ENCODE data around the gene CCR7.

CCR7 gene

DNA sequence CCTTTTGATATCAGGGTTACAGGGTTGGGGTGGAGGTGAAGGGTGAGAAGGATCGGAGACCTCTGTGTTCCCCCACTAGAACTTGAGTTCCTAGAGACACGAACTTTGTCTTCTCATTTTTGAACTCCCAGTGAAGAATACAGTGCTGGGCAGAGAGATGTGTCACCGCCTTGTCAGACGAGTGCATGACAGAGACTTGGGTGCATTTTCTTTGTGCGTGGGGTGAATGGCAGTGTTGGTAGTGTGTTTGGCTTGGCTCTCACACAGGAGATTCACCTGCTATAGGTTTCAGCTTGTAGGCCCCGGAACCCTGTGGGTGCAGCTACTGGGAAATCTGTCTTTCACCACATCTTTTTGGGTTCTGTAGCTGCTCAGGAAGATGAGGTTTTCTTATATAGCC lies 40.0 kb upstream of the CCR7 start:
- no peaks in the 10 kb centered on the region for H3K36me3 ChIP-seq (ENCODE audit: control insufficient read depth, insufficient read depth, low read length)
- no peak overlapping the region for H3K27ac ChIP-seq (ENCODE audit: low read depth, low read length)
- peaks cover 13% of the 10 kb centered on the region for H3K4me1 ChIP-seq (ENCODE audit: control insufficient read depth, insufficient read depth, low read length)
- no peak overlapping the region for H3K9ac ChIP-seq (ENCODE audit: low read length)
- no peaks in the 10 kb centered on the region for H3K9me3 ChIP-seq (ENCODE audit: control insufficient read depth, insufficient read depth, low read depth, low read length)
- H3K27me3 ChIP-seq (ENCODE audit: control insufficient read depth, insufficient read depth, low read length): no peaks in the 10 kb centered on the region
- no peak overlapping the region for H3K4me3 ChIP-seq (ENCODE audit: low read depth, low read length)

DNA sequence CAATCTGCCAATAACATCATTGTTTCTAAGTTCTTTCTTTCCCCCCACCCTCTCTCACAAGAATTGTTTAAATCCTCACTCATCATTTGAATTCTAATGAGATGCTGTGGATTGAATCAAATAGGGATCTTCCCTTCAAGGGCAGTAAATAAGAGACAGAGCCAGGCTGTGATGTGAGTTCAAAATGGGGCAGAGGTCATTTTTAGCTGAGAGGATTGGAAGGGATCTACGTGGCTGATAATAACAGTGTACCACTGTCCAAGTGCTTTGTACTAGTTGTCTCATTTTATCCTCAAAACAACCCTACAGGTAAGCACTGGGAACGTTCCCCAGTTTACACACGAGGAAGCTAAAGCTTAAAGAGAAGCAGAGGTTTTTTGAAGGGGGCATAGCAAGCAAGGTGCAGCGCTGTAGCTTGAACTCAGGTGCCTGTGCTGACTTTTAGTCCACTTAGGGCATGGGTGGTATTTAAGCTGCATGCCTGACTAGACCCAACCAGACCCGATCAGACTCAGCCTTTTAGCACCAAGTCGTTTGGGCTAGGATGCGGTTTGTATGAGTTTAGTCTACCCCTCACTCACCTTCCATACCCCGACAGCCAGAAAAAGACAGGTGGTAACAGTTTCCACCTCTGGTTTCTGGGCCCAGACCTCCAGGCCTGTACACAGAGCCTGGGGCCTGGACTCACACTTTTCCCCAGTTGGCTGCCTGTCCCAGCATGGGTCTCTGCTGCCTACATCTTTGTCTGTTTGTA lies 39.2 kb upstream of the CCR7 start:
- Histone ChIP-seq H3K4me3 (ENCODE audit: low read depth, low read length) (no peak overlapping the region), H3K27me3 (ENCODE audit: control insufficient read depth, insufficient read depth, low read length) (no peaks in the 10 kb centered on the region), H3K9ac (ENCODE audit: low read length) (no peak overlapping the region), H3K36me3 (ENCODE audit: control insufficient read depth, insufficient read depth, low read length) (no peaks in the 10 kb centered on the region), H3K27ac (ENCODE audit: low read depth, low read length) (no peak overlapping the region), H3K9me3 (ENCODE audit: control insufficient read depth, insufficient read depth, low read depth, low read length) (no peaks in the 10 kb centered on the region), H3K4me1 (ENCODE audit: control insufficient read depth, insufficient read depth, low read length) (peaks cover 13% of the 10 kb centered on the region)

DNA sequence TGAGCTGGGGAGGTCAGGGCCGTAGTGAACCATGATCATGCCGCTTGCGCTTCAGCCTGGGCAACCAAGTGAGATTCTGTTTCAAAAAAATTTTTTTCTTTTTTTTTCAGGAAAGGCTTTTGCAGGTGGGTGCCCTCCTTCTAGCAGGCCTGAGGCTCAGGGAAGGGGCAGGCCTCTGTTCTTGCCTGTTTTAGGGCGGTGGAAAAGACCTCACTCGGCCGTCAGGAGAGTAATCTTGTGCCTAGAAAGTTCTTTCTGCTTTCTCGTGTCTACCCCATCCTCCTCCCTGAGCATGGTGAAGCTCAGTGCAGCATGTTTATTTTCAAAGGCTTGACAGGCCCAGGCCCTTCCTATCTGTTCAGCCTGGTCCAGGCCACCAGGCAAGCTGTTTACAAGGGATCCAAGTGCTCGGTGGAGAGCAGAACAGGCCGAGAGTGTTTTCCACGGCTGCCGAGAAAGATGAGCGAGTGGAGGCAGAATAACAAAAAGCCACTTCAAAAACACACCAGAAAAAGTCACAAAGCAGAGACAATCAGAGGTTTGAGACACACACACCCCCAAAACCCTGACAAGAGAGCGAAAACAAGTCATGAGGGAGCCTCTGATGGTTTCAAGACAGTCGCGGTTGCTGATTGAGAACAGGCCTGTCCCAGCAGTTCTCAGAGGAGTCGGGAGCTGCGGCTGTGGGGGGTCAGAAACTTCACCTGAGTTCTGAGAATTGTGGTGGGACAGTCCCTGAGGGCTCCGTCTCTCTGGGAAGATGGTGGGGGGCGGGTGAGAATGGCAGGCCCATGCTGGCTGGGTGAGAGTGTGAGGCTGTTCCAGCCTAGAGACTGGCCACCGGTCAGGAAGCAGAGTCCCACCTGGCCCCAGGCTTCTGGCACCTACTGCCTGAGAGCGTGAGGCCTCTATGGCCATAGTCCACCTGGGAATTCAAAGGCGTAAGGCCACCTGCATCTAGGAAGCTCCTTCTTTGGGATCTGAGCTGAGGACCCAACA lies 37.5 kb upstream of the CCR7 start:
- Histone ChIP-seq H3K4me3 (ENCODE audit: low read depth, low read length) (no peak overlapping the region), H3K9ac (ENCODE audit: low read length) (no peak overlapping the region), H3K27me3 (ENCODE audit: control insufficient read depth, insufficient read depth, low read length) (no peaks in the 10 kb centered on the region), H3K4me1 (ENCODE audit: control insufficient read depth, insufficient read depth, low read length) (peaks cover 7% of the 10 kb centered on the region), H3K36me3 (ENCODE audit: control insufficient read depth, insufficient read depth, low read length) (no peaks in the 10 kb centered on the region), H3K27ac (ENCODE audit: low read depth, low read length) (no peak overlapping the region), H3K9me3 (ENCODE audit: control insufficient read depth, insufficient read depth, low read depth, low read length) (no peaks in the 10 kb centered on the region)

DNA sequence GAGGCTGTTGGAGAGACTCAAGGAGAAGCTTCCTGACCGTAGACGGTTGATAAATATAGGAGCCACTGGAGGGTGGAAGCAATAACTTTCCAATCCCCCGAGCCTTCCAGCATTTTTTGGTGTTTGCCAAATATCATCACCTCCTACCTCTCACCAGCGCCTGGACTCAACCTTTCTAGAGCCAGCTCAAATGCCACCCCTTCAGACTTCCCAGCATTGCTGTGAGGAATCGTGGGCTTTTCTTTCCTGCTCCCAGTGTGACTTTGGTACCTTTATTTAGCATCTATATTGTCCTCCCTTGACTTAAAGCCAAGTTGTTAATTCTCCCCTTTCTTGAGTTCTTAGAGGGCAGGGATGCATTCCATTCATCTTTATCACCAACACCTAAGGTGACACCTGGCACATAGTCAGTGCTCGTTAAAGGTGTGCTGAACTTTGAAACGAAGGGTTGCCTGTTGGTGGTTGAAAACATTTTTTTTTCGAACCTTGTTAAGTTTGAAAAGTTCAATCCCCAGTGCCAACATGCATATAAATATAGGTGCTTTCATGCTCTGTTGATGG lies 35.3 kb upstream of the CCR7 start:
- Histone ChIP-seq H3K4me1 (ENCODE audit: control insufficient read depth, insufficient read depth, low read length) (no peaks in the 10 kb centered on the region), H3K36me3 (ENCODE audit: control insufficient read depth, insufficient read depth, low read length) (no peaks in the 10 kb centered on the region), H3K27me3 (ENCODE audit: control insufficient read depth, insufficient read depth, low read length) (no peaks in the 10 kb centered on the region), H3K9me3 (ENCODE audit: control insufficient read depth, insufficient read depth, low read depth, low read length) (no peaks in the 10 kb centered on the region; the same call in 1 of the 2 replicates), H3K9ac (ENCODE audit: low read length) (no peak overlapping the region), H3K4me3 (ENCODE audit: low read depth, low read length) (no peak overlapping the region), H3K27ac (ENCODE audit: low read depth, low read length) (no peak overlapping the region)

DNA sequence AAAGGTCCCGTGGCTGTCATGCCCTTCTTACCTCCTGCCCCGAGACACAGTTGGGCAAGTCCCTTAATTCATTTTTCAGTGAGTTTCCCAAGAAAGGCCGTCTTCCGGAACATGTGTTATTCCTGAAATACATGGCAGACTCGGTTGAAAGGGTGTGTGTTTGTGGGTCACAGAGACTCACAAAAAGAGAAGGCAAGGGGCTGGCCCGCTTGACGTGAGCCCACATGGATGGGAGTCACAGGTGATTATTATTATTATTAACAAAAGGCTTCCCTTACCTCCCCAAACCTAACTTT lies 34.1 kb upstream of the CCR7 start:
- no peak overlapping the region for H3K27ac ChIP-seq (ENCODE audit: low read depth, low read length)
- H3K9me3 ChIP-seq (ENCODE audit: control insufficient read depth, insufficient read depth, low read depth, low read length): no peaks in the 10 kb centered on the region; the same call in 1 of the 2 replicates
- no peaks in the 10 kb centered on the region for H3K27me3 ChIP-seq (ENCODE audit: control insufficient read depth, insufficient read depth, low read length)
- H3K4me3 ChIP-seq (ENCODE audit: low read depth, low read length): no peak overlapping the region
- no peak overlapping the region for H3K9ac ChIP-seq (ENCODE audit: low read length)
- H3K4me1 ChIP-seq (ENCODE audit: control insufficient read depth, insufficient read depth, low read length): no peaks in the 10 kb centered on the region
- no peaks in the 10 kb centered on the region for H3K36me3 ChIP-seq (ENCODE audit: control insufficient read depth, insufficient read depth, low read length)

DNA sequence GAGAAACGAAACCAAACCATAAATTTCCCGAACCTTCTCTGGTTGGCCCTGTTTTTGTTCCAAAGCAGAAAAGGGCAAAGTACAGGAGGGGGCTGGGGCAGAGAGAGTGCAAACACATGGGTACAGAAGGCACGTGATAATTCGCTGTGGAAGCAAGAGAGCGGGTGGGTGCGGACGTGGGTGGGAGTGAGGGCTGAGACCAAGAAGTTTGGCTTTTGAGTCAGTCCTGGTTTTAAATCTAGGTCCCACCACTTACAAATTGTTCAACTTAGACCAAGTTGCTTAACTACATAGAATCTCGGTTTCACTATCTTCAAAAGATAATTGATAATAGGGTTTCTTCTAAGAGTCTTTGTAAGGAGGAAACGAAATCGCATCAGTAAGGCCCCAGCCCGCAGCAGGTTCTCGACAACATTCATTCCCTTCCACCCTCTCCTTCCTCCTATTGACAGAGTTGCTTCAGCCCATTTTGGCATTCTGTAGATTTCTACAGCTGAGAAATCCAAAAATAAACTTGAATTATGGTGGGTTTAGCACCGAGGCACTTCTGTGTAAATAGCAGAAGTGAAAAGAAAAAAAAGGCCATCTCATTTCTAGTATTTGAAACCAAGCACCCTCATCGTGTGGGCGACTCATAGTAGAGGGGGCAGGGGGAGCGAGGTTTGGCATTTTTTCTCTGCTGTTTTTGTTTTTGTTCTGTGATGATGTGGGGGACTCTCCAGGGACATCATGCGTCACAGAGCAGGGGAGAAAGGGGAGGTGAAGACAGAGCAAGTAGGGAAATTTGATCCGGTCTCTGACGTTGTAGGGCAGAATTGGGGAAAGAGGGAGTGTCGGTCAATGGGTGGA lies 33.6 kb upstream of the CCR7 start:
- Histone ChIP-seq H3K36me3 (ENCODE audit: control insufficient read depth, insufficient read depth, low read length) (no peaks in the 10 kb centered on the region), H3K27ac (ENCODE audit: low read depth, low read length) (no peak overlapping the region), H3K4me1 (ENCODE audit: control insufficient read depth, insufficient read depth, low read length) (no peaks in the 10 kb centered on the region), H3K27me3 (ENCODE audit: control insufficient read depth, insufficient read depth, low read length) (no peaks in the 10 kb centered on the region), H3K4me3 (ENCODE audit: low read depth, low read length) (no peak overlapping the region), H3K9me3 (ENCODE audit: control insufficient read depth, insufficient read depth, low read depth, low read length) (no peaks in the 10 kb centered on the region; the same call in 1 of the 2 replicates), H3K9ac (ENCODE audit: low read length) (no peak overlapping the region)

DNA sequence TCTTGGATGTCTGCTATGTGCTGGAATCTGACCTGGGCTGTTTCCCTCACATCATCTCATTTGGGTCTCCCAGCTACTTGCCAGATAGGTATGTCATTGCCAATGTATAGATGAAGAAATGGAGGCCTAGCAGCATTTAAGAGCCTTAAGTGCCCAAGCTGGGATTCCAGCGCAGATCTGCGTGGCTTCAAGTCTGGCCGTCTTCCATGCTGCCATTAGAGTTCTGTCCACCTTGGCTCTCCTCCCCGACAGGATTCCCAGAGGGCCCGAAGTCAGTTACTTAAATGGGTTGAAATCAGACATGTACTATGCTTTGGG lies 33.0 kb upstream of the CCR7 start:
- Histone ChIP-seq H3K36me3 (ENCODE audit: control insufficient read depth, insufficient read depth, low read length) (no peaks in the 10 kb centered on the region), H3K4me3 (ENCODE audit: low read depth, low read length) (no peak overlapping the region)

DNA sequence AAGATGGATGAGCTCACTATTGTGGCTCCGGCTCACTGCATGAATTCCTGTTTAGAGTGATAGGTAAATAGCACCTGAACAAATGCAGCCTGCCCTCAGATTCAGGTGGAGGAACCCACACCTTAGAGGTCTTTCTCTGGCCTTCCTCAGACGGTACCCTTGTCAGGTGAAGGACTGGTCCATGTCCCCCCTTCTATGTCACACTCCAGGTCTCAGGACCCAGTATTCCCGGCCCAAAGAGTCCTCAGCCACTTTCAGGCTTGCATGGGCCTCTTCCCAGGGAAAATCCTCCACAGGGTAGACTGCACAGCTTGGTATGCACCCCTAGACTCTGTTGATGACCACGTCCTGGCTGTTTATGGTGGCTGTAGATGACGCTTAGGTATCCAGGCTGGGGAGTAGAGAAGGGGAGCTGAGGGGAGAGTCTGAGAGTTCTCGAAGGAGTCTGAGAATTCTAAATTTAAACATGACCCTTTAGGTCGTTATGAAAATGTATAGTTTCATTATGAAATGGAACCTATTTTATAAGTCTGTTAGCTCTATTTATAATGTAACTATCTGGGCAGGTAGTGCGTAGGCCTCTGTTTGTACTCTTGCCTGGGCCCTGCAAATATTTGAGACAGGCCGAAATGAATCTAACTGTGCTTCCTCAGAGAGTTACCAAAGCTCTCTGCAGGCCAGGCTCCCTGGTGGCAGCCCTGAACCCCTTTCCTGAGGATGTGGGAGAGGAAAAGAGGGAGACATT lies 32.5 kb upstream of the CCR7 start:
- Histone ChIP-seq H3K9ac (ENCODE audit: low read length) (no peak overlapping the region), H3K4me1 (ENCODE audit: control insufficient read depth, insufficient read depth, low read length) (no peaks in the 10 kb centered on the region), H3K27ac (ENCODE audit: low read depth, low read length) (no peak overlapping the region), H3K36me3 (ENCODE audit: control insufficient read depth, insufficient read depth, low read length) (no peaks in the 10 kb centered on the region), H3K4me3 (ENCODE audit: low read depth, low read length) (no peak overlapping the region), H3K9me3 (ENCODE audit: control insufficient read depth, insufficient read depth, low read depth, low read length) (no peaks in the 10 kb centered on the region; the same call in 1 of the 2 replicates), H3K27me3 (ENCODE audit: control insufficient read depth, insufficient read depth, low read length) (no peaks in the 10 kb centered on the region)

More for the DNA sequence above, 33.0 kb upstream of the CCR7 start:
- H3K27me3 ChIP-seq (ENCODE audit: control insufficient read depth, insufficient read depth, low read length): no peaks in the 10 kb centered on the region
- no peaks in the 10 kb centered on the region for H3K4me1 ChIP-seq (ENCODE audit: control insufficient read depth, insufficient read depth, low read length)
- H3K9me3 ChIP-seq (ENCODE audit: control insufficient read depth, insufficient read depth, low read depth, low read length): no peaks in the 10 kb centered on the region; the same call in 1 of the 2 replicates
- no peak overlapping the region for H3K27ac ChIP-seq (ENCODE audit: low read depth, low read length)
- H3K9ac ChIP-seq (ENCODE audit: low read length): no peak overlapping the region

DNA sequence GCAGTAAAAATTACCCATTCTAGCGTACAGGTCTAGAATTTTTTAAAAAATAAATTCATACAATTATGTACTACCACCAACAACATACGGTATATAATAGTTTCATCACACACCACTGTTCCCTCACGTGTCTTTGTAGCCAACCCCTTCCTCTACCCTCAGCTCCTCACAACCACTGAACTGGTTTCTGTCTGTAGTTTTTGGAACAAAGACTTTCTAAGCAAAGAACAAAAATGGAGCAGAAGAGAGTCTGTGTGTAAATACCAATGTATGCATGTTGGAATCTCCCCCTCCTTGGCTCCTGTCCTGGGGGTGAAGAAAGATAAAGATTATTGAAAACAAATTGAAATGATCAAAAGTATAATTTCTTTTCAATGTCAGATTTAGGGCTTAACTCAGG lies 31.9 kb upstream of the CCR7 start:
- H3K36me3 ChIP-seq (ENCODE audit: control insufficient read depth, insufficient read depth, low read length): no peaks in the 10 kb centered on the region
- no peaks in the 10 kb centered on the region; the same call in 1 of the 2 replicates for H3K9me3 ChIP-seq (ENCODE audit: control insufficient read depth, insufficient read depth, low read depth, low read length)
- no peaks in the 10 kb centered on the region for H3K4me1 ChIP-seq (ENCODE audit: control insufficient read depth, insufficient read depth, low read length)
- H3K9ac ChIP-seq (ENCODE audit: low read length): no peak overlapping the region
- no peak overlapping the region for H3K4me3 ChIP-seq (ENCODE audit: low read depth, low read length)
- H3K27ac ChIP-seq (ENCODE audit: low read depth, low read length): no peak overlapping the region
- H3K27me3 ChIP-seq (ENCODE audit: control insufficient read depth, insufficient read depth, low read length): no peaks in the 10 kb centered on the region

DNA sequence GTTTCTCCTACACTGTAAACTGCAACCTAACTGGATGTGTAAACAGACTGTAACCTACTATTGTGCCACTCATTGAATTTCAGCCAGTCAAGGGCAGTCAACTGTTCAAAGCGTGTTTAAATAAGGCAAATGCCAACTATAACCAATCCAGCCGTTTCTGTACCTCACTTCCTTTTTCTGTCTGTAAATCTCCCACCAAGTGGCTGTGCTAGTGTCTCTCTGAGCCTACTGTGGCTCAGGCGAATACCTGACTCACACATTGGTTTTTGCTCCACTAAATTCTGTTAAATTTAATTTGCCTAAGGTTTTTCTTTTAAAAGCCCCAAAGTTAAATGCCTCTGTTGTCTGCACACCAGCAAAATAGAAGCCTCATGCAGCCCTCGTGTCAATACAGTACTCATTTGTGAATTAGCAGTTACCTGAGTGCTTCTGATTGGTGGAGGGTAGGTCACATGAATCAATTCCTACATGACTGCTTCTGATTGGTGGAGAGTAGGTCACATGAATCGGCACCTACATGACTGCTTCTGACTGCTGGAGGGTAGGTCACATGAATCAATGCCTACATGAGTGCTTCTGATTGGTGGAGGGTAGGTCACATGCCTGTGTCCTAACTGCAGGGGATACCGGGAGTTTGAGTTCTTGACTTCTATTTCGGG lies 31.1 kb upstream of the CCR7 start:
- Histone ChIP-seq H3K4me1 (ENCODE audit: control insufficient read depth, insufficient read depth, low read length) (no peaks in the 10 kb centered on the region), H3K9ac (ENCODE audit: low read length) (no peak overlapping the region), H3K27ac (ENCODE audit: low read depth, low read length) (no peak overlapping the region), H3K9me3 (ENCODE audit: control insufficient read depth, insufficient read depth, low read depth, low read length) (no peaks in the 10 kb centered on the region; the same call in 1 of the 2 replicates), H3K27me3 (ENCODE audit: control insufficient read depth, insufficient read depth, low read length) (no peaks in the 10 kb centered on the region), H3K4me3 (ENCODE audit: low read depth, low read length) (no peak overlapping the region), H3K36me3 (ENCODE audit: control insufficient read depth, insufficient read depth, low read length) (no peaks in the 10 kb centered on the region)

All from HUES6 (cell line).